Superior temporal gyrus (tissue), 1 donor: ENCODE data around the gene BRD3OS.

Source experiments
- DNase-seq: peaks from one replicate; pipeline ENCODE4 v3.0.0-alpha.2; 2016; ENCODE audit errors: extremely low spot score

Gene BRD3OS

DNA sequence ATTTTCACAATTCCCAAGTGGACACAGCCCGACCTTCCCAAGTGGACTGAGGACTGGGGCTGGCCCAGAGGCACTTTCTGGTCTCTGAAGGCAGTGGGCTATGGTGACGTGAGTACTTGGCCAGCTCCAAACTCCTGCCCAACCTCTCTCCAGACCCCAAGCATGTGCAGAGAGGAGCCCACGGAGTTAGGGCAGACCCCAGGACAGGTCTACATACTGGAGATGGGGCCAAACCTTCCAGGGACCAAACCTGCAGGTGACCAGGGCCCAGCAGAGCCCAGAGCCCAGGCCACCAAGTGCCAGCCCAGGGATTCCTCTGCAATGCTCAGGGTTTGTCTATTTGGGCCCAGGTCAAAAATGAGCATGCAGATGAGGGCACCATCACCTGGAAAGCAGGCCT, 27.2 kb downstream of the BRD3OS start:
- DNase-seq, result no peak

DNA sequence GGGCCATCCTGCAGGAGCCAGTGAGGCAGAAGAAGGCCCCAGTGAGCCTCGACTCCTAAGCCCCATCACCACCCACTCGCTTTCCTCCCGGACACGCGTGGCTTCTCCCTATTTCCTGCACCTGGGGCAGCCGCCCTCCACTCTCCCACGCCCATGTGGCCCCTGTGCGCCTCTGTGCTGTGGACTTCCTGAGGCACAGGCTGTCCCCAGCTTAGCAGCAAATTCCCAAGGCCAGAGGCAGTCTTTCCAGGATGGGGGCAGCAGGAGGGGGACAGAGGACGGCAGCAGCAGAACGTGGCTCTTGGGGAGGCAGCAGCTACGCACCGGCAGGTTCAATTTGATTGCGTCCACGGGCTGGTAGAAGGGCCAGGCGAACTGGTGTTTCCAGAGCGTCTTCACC, 27.7 kb downstream of the BRD3OS start:
- no peak for DNase-seq

DNA sequence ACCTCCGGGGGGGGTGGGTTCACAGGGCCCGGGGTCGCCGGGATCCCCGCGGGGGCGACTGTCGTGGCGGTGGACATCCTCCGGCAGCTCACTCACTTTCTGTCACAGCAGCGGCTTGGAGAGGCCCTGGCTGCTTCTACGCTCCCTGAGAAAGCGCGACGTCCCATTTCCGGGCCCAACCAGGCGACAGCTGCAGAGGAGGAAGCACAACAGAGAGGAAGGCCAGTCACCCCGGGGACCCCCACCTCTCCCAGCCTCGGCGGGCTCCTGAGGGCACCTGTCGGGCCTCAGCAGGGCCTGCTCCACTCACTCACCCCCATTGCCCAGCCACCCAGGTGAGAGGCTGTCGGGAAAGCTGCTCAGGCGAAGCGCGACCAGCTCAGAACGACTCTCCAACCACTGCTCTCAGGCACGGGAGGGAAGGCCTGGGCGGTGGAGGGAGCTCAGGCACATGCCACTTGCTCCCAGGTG, 28.2 kb downstream of the BRD3OS start:
- no peak for DNase-seq

DNA sequence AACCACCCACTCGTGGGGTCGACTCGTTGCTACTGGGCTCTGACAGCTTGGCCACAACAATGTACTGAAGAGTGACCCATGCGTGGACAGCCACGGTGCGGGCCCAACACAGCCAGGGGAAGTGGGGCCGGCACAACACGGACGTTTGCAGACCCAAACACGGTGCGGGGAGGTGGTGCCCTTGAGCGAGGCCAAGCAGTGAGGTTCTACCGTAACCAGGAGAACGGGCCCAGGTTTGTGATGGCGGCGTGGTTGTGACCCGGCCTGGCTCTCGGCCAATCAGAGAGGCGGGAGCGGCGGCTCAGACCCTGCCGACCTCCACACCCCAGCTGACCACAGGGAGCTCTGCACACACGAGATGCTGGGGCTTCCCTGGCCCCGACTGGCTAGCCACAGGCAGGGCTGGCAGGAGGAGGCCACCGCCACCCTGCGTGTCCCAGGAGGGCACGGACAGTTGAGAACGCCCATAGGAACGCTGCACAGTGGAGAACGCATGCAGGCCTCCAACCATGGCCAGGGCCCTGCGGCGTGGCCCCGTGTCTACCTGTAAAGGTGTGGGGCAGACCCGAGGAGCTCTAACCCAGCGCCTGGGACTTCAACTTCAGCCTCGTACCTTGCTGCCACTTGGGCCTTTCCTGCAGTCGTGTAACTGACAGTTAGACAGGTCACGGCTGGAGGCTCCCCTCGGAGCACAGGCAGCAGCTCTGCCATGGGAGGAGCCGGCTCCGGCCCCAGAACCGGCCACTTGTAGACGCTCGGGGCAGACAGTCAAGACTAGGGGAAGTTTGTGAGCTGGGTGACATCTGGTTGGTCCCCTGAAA, 28.9 kb downstream of the BRD3OS start:
- no peak for DNase-seq

DNA sequence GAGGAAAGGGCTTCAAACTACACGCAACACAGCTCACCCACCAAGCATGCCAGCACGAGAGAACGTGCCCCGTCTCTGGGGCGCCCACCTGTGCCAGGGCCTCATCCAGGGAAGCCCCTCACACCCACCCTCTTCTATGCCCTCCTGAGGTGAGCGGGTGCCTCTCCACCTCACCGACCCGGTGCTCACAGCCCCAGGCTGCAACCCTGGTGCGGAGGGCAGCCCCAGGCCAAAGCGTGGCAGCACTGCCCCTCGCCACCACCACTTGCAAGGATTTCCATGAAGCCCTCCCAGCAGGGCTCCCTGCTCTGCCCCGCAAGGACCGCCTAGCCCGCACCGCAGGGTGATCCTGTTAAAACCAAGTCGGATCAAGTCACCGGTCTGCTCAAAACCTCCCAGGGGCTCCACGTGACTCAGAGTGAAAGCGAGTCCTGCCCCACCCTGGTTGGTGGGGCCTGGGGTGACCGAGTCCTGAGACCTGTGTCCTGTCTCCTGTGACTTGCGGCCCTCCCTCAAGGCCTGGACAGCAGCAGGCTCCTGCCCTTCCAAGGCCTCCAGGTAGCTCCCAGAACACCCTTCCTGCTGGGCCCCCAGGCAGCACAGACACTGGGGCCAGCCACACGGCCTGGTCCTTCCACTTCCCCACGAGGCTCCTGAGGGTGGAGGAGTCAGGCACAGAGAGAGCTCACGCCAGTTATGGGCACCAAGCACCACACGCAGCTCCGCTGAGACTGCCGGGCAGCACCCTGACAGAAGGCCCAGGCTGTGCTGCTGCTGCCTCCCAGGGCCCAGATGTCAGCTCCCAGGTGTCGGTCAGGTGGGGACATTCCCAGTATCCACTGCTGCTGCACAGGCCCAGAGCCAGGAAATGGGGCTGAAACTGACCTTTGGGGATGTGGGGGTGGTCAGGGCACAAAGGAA, 29.9 kb downstream of the BRD3OS start:
- DNase-seq, result no peak

DNA sequence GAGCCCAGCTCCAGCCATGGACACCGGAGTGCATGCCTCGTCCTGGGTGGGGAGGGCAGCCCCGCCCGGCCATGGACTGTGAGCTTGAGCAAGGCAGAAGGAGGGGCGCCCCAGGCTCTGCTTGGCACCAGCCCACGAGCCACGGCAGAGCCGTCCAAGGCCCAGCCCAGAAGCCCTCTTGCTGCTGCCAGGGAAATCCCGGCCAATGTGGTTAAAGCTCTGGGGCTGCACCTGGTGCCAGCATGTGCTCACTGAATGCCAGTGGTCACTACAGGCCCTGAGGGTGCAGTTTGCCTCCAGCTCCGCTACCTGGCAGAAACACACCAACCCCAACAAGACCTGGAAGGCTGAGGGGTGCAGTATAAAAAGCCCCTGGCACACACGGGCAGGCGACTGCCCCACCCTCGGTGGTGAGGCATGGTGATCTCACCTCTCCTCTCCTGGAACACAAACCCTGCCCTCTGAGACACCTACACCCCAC, 30.7 kb downstream of the BRD3OS start:
- DNase-seq, result peak; percentile 39

DNA sequence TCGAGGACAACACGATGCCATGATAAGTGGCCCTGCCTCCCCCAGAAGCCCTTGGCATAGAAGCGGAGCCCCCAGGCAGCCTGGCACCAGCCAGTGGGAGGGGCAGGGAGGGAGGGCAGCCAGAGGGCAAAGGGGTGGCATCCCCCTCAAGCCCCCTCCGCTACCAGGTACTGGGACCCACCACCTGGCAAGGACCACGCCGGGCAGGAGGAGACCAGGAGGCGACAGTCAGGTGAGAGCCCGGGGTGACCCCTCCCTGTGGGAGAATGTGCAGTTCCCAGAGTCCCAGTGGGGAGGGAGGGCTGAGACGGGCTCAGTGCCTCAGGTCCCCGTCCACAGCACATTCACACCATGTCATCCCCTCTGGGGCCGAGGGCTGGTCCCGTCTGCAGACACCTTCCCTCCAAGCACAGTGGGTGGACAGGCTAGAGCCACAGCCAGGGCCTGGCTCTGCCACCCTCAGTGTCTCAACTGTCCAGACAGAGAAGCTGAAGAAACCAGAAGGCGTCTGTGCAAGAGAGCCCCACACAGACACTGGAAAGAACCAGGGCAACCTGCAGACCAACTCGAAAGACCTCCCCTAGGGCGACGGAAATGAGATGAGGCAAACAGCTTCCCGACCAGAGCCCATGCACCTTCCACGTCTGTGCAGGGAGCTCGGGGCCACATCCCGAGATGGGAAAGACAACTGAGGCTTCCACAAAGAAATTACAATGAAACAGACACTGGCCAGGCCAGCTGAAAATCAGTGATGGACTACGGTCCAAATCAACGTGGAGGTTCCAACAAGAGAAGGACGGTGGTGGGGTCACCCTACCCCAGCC, 31.4 kb downstream of the BRD3OS start:
- DNase-seq, result no peak

DNA sequence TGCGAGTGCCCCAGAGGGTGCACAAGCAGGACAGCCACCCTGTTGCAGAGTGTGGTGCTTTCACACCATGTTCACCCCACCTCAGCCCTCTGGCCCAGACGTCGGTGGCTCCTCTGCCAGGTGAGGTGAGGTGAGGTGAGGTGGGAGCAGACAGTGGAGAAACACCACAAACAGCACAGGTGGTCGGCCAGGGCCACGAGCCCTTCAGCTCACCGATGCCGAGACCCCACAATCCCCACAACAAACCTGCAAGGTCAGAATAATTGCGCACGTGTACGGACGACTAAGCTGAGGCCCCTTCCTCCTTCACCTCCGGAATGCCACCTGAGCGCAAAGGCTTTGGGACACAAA, 32.0 kb downstream of the BRD3OS start:
- DNase-seq, result no peak

DNA sequence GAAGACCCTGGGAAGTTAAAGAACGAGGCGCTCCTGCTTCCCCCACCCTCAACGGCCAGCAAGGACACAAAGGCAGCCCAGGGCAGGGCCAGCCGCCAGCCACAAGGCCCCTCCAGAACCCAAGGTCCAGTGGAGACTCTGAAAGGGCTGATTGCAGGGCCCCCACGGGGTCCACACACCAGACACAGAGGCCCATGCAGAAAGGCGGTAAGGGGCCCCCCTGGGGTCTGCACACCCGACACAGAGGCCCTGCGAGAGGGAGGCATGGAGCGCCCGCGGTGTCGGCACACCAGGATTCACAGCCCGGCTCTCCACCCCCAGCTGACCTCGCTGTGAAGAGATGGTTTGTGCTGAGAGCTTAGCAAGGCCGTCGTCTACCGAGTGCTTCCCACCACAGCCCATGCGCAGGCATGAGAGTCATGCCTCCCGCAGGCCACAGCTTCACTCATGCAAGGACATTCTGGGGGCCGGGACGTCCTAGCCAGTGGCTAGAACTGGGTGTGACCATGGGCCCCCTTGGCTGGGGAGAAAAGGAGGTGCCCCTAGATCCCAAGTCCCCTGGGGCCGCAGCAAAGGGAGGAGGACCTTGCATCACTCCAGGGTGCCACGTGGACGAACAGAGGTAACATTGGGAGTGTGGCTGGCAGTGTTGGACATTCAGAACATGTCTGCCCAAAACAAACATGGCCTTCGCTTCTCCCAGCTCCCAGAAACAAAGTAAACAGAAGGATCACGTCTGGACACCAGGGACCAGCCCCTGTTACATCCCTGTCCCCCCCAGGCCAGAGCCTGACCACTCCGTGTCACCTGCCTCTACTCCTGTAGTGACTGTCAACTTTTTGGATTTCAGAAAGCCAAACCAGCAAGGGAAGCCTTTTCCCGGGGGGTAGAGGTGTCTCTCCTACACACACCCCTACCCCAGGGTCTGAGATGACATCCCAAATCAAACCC, 32.7 kb downstream of the BRD3OS start:
- DNase-seq, result no peak

DNA sequence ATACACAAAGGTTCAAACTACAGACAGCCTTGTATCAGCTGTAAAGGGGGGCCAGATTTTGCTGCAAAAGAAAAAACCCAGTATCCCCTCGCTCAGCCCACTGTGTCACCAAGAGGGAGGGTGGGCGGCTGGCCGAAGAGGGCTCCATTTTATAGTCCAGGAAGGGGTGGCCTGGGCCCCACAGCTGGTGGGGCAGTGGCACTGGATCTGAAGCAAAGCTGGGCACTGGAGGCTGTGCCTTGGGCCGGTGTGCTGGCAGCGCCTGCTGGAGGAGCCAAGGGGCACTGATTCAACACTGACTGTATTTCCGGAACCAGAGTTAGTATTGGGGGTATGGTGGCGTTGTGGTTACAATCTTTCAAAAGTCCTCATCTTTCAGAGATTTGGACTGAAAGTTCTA, 33.4 kb downstream of the BRD3OS start:
- no peak for DNase-seq

DNA sequence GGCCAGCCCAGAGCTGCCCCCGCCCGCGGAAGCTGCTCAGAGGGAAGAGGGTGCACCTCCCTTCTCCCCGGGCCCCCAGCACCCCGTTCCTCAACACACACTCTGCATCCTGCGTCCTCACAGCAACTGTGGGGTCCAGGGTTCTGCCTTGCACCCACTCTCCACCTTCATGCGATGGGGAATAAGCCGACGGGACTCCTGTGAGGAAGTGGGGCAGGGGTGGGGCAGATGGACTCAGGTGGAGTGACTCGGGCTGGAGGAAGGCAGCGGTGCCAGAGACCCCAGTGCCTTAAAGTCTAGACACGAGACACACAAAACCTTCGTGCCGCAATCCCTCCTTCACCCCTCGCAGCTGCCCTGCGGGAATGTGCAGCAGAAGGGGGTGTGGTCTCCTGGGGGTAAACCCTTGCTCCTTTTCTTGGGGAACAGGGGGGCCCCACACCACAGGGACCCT, 33.9 kb downstream of the BRD3OS start:
- no peak for DNase-seq

DNA sequence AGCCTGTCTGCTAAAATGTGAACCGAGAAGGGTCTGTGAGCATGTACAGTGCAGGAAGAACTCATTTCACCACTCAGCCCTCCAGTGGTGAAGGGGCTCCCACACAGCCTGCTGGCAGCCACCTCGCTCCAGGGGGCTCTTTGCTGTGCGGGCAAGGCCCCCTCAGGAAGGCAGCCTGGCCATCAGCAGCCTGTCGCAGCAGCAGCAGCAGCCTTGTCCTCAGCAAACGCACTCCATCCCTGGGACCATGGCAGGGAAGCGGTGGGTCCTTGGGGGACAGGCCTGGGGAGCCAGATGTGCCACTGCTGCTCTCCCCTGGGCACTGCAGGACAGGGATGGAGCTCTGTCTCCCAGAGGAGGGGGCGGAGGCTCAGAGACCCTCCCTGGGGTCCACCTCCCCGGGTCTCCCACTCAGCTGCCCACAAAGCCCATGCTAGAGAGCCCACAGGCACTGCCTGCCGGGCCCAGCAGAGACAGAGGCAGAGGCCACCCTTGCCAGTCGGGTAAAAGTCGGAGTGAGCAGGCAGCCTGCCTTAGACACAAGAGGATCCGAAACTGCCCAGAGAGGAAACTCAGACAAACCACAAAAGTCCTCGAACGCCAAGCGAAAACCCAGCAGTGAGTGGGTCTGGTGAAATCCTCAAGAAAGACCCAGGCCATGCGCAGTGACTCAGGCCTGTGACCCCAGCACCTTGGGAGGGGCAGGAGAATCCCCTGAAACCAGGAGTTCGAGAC, 34.5 kb downstream of the BRD3OS start:
- no peak for DNase-seq

DNA sequence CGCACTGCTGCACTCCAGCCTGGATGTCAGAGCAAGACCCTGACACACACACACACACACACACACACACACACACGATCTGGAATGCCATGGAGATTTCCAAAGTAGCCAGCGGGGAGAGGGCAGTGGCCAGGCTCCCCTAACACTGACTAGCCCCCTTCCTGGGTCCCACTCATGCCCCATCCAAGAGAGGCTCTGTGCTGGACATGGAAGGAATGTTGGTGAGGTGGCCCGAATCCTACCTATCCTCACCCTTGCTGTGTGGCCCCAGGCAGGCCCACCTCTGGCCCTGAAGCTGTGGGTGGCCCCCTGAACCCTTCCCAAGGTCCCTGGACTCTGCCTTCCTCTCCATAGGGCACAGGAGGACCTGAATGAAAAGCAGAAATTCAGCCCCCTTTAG, 35.3 kb downstream of the BRD3OS start:
- no peak for DNase-seq

DNA sequence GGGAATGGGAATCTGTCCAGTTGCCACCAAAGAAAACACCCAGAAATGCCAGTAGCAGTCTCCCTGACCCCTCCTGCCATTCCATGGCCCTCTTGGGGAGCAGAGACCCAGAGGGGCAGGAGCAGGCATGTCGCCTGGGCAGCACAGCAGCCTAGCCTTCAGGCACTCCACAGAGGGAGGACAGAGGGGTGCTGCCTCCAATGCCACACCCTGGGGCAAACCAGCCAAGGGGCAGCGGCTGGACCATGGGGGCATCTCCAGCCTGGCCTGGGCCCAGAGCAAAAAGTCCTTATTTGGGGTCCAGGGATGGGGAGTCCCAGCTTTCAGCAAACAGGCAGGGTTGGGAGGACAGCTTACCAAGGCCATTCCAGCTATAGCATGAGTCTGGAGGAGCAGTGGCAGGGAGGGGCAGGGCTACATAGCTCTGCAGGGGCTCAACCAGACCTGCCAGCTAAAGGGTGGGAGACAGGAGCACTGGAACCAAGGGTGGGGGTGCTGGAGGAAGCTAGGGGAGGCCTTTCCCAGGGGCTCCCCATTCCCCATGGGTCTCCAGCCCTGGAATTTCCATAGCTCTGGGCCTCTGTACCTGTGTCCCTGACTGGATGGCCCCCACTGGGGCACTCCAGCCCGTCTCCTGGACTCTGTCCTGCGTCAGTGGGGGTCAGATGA, 35.9 kb downstream of the BRD3OS start:
- no peak for DNase-seq

DNA sequence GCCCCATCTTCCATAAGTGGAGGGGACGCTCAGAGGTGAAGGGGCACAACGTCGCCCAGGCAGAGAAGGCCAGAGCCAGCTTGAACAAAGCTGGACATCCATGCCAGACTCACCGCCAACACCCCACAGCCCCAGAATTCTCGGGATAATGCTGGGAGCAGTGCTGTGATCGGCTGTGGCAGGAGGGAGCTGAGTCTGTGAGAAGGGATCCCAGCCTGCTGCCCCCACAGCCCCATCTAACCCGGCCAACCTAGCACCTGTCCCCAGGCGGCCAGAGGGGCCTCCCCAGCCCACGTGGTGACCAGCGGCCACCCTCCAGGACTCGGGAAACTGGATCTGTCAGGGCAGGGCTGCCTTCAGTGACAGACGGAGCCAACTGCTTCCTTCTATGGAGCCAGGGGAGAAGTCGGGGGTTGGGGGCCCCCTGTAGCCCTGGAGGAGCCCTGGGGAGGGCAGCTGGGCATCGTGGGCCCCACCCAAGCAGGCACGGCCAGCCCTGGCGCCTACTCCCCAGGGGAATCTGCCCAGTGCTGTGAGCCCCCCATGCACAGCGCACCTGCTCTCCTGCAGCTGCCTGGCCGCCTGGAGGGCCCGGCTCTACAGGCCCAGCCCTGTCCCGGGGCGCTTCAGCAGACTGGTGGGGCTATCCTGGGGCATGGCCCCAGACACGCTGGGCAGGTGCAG, 36.5 kb downstream of the BRD3OS start:
- no peak for DNase-seq

DNA sequence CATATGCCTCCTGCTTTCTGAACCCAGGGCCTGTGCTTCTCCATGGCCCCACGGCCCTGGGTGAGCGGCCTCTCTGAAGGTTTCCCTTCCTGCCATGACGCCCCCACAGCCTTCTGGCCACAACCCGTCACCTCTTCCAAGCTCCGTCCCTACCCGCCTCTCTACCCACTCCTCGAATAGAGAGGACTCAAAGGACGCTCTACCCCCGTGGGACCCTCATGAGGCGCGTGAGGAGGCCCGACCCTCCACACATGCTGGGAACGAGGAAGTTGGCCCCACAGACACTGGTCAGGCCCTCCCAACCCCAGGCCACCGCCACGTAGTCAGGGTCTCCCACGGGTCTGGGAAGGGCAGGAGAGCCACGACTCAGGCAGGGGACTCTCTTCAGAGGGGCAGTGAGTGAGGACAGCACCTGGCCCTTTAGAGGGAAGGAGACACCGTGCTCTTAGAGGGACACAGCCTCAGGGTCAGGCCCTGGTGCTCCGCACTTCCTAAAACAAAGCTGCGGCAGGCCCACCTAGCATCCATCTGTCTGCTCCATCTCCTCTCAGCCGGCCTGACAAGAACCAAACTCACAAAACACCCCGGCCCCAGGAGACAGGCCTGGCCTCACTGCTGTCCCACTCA, 37.3 kb downstream of the BRD3OS start:
- DNase-seq, result no peak

DNA sequence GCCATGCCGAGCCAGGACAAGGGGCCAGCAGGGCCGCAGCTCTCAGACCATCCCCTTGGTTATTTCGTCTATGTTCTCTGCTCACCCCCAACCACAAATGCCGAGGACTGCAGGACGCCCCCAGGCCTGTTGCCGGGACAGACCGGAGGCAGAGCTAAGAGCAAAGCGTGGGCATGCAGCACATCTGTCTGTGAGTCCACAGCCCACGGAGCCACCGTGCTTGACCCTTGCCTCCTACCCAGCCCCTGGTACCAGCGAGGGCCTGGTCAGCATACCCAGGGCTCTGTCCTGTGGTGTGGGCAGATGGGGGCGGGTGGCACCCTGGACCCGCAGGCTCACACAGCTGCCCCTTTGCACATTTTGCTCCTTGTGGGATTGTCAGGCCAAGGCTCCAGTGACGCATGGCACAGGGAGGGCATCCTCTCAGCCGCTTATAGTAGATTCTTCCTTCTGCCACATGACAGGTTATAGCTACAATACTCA, 37.8 kb downstream of the BRD3OS start:
- DNase-seq, result no peak
